ENCODE measurements around the gene COL23A1. TPM values are rescaled to one million over a fixed set of nuclear protein-coding genes. Genes with fewer than 3 reads are reported as not detected.
"Not testable (repeated sequence)": the region's sequence is repeated elsewhere in the genome, so short reads cannot be mapped to it uniquely, and the experiment has no call there.

Gene COL23A1
- total RNA-seq, 1 donor from 2014 or later: 2.0 TPM

- no peak for ATAC-seq
- Histone ChIP-seq H3K36me3 (no peaks in the 10 kb centered on the region), H3K9me3 (no peaks in the 10 kb centered on the region), H3K27ac (no peak overlapping the region), H3K4me1 (peaks cover 11% of the 10 kb centered on the region), H3K27me3 (peaks cover 11% of the 10 kb centered on the region), H3K4me3 (no peak overlapping the region)
- no peak for DNase-seq
- intact Hi-C loops (cut with DNase I): no loop called here
- TF ChIP-seq CTCF (IDR thresholded peaks at IDR 0.05): no peak
These were observed 3.8 kb downstream of the COL23A1 start for GRCh38 chr5:178586396-178586795.

GRCh38 chr5:178585421-178585820 lies 4.8 kb downstream of the COL23A1 start:
- peak; percentile 80 for DNase-seq
- ATAC-seq: peak; percentile 87
- H3K9me3 ChIP-seq; intact Hi-C loops (cut with DNase I); H3K4me1 ChIP-seq; H3K4me3 ChIP-seq; H3K36me3 ChIP-seq; H3K27ac ChIP-seq: not testable (repeated sequence)
- peaks cover 11% of the 10 kb centered on the region for H3K27me3 ChIP-seq

- no peak for TF ChIP-seq CTCF (IDR thresholded peaks at IDR 0.05)
These were observed 6.9 kb downstream of the COL23A1 start for GRCh38 chr5:178583279-178583678.

GRCh38 chr5:178582291-178582690 lies 7.9 kb downstream of the COL23A1 start:
- TF ChIP-seq CTCF (IDR thresholded peaks at IDR 0.05): no peak
- no peaks in the 10 kb centered on the region for H3K4me1 ChIP-seq
- H3K27ac ChIP-seq: no peak overlapping the region
- no peaks in the 10 kb centered on the region for H3K36me3 ChIP-seq
- no peaks in the 10 kb centered on the region for H3K9me3 ChIP-seq
- DNase-seq (no peak), ATAC-seq (no peak)
- no peak overlapping the region for H3K4me3 ChIP-seq
- peaks cover 7% of the 10 kb centered on the region for H3K27me3 ChIP-seq
- intact Hi-C loops (cut with DNase I): no loop called here

More at GRCh38 chr5:178583279-178583678, 6.9 kb downstream of the COL23A1 start:
- intact Hi-C loops (cut with DNase I): no loop called here
- Histone ChIP-seq H3K36me3 (no peaks in the 10 kb centered on the region), H3K27ac (no peak overlapping the region), H3K4me1 (no peaks in the 10 kb centered on the region), H3K9me3 (no peaks in the 10 kb centered on the region), H3K4me3 (no peak overlapping the region), H3K27me3 (no peaks in the 10 kb centered on the region)
- DNase-seq (no peak), ATAC-seq (no peak)

- H3K27ac ChIP-seq: no peak overlapping the region
- ATAC-seq: no peak
- no peak for TF ChIP-seq CTCF (IDR thresholded peaks at IDR 0.05)
These were observed 8.6 kb downstream of the COL23A1 start for GRCh38 chr5:178581621-178582020.

GRCh38 chr5:178580271-178580955 lies 9.8 kb downstream of the COL23A1 start:
- ATAC-seq: no peak
- intact Hi-C loops (cut with DNase I): no loop called here
- no peak for TF ChIP-seq CTCF (IDR thresholded peaks at IDR 0.05)

More at GRCh38 chr5:178581621-178582020, 8.6 kb downstream of the COL23A1 start:
- H3K4me3 ChIP-seq: no peak overlapping the region
- H3K4me1 ChIP-seq: no peaks in the 10 kb centered on the region
- intact Hi-C loops (cut with DNase I): no loop called here
- no peaks in the 10 kb centered on the region for H3K36me3 ChIP-seq
- DNase-seq: no peak
- H3K27me3 ChIP-seq: peaks cover 14% of the 10 kb centered on the region
- H3K9me3 ChIP-seq: no peaks in the 10 kb centered on the region

More at GRCh38 chr5:178580271-178580955, 9.8 kb downstream of the COL23A1 start:
- no peaks in the 10 kb centered on the region for H3K4me1 ChIP-seq
- H3K27ac ChIP-seq: no peak overlapping the region
- DNase-seq: no peak
- H3K4me3 ChIP-seq: no peak overlapping the region
- no peaks in the 10 kb centered on the region for H3K36me3 ChIP-seq
- peaks cover 25% of the 10 kb centered on the region for H3K27me3 ChIP-seq
- no peaks in the 10 kb centered on the region for H3K9me3 ChIP-seq
